Fibroblast of pulmonary artery (primary cell): Measurements from ENCODE around the gene PGM5.

ENCODE experiments used
- DNase-seq: peaks from one replicate; pipeline ENCODE4 v3.0.0-alpha.2; 2010; ENCODE audit warnings: low read depth
- H3K4me3 ChIP-seq: replicated peaks from 2 replicates; pipeline ENCODE4 v1.5.1; 2011; ENCODE audit warnings: low read depth, mild to moderate bottlenecking, control low read depth, low read length, moderate library complexity
- CTCF ChIP-seq: IDR thresholded peaks from 2 replicates; pipeline ENCODE4 v1.5.1; 2011; ENCODE audit warnings: mild to moderate bottlenecking, control low read depth, low read length, inconsistent platforms; ENCODE audit errors: missing control alignments

Gene PGM5

GRCh38 chr9:68546596-68547390 is 190.4 kb downstream of the PGM5 start:
- H3K4me3 ChIP-seq, result no peak overlapping the region
- no peak for TF ChIP-seq CTCF
- no peak for DNase-seq

GRCh38 chr9:68547417-68547816 is 191.0 kb downstream of the PGM5 start:
- H3K4me3 ChIP-seq, result no peak overlapping the region
- no peak for DNase-seq
- no peak for TF ChIP-seq CTCF

GRCh38 chr9:68548241-68548640 is 191.8 kb downstream of the PGM5 start:
- no peak for DNase-seq
- no peak for TF ChIP-seq CTCF
- no peak overlapping the region for H3K4me3 ChIP-seq

- H3K4me3 ChIP-seq, result no peak overlapping the region
- no peak for DNase-seq
- TF ChIP-seq CTCF, result no peak
Observed at GRCh38 chr9:68551191-68551590, 194.8 kb downstream of the PGM5 start.

GRCh38 chr9:68552700-68553476 is 196.5 kb downstream of the PGM5 start:
- DNase-seq, result peak; percentile 16
- no peak overlapping the region for H3K4me3 ChIP-seq
- no peak for TF ChIP-seq CTCF

GRCh38 chr9:68555437-68556150 is 199.2 kb downstream of the PGM5 start:
- no peak for TF ChIP-seq CTCF
- H3K4me3 ChIP-seq, result no peak overlapping the region
- no peak for DNase-seq
